Rectal smooth muscle tissue (tissue), 1 donor: ENCODE measurements around the gene LCN15.
"Not testable (repeated sequence)": the region's sequence is repeated elsewhere in the genome, so short reads cannot be mapped to it uniquely, and the experiment has no call there.

Experiments
- H3K27ac ChIP-seq: one replicate; pipeline ENCODE4 v1.7.0; 2013; ENCODE audit warnings: low read depth, low read length, inconsistent platforms
- H3K27me3 ChIP-seq: one replicate; pipeline ENCODE4 v1.7.0; 2013; ENCODE audit warnings: low read length; ENCODE audit not compliant: control insufficient read depth, insufficient read depth
- H3K36me3 ChIP-seq: one replicate; pipeline ENCODE4 v1.7.0; 2013; ENCODE audit warnings: low read length; ENCODE audit not compliant: control insufficient read depth, insufficient read depth
- H3K4me1 ChIP-seq: one replicate; pipeline ENCODE4 v1.7.0; 2013; ENCODE audit warnings: low read length; ENCODE audit not compliant: control insufficient read depth, insufficient read depth
- H3K4me3 ChIP-seq: one replicate; pipeline ENCODE4 v1.7.0; 2013; ENCODE audit warnings: low read length
- H3K9ac ChIP-seq: one replicate; pipeline ENCODE4 v1.7.0; 2013; ENCODE audit warnings: low read length

The LCN15 gene

GRCh38 chr9:136764301-136764891, at the start of gene LCN15:
LCN15 (minus strand) TSS chr9:136764518; CDS start chr9:136764488, 30 bp downstream.
- no peak within 1 kb of the TSS for H3K4me3 ChIP-seq
- no peak within 1 kb of the TSS for H3K27ac ChIP-seq
- H3K36me3 ChIP-seq: no peaks in the 10 kb centered on the region
- no peaks in the 10 kb centered on the region for H3K4me1 ChIP-seq
- no peak within 1 kb of the TSS for H3K9ac ChIP-seq
- H3K27me3 ChIP-seq: peaks cover 13% of the 10 kb centered on the region

GRCh38 chr9:136808806-136809158, 44.5 kb upstream of the LCN15 start:
- no peak overlapping the region for H3K9ac ChIP-seq
- peak overlapping the region; percentile 89 for H3K4me3 ChIP-seq
- no peak overlapping the region for H3K27ac ChIP-seq
- peaks cover 5% of the 10 kb centered on the region for H3K36me3 ChIP-seq
- peaks cover 15% of the 10 kb centered on the region for H3K4me1 ChIP-seq
- no peaks in the 10 kb centered on the region for H3K27me3 ChIP-seq

GRCh38 chr9:136808075-136808805, 43.9 kb upstream of the LCN15 start:
- H3K27ac ChIP-seq: peak overlapping the region; percentile 55
- peaks cover 15% of the 10 kb centered on the region for H3K4me1 ChIP-seq
- H3K9ac ChIP-seq: peak overlapping the region; percentile 49
- H3K4me3 ChIP-seq: peak overlapping the region; percentile 89
- H3K36me3 ChIP-seq: peaks cover 5% of the 10 kb centered on the region
- no peaks in the 10 kb centered on the region for H3K27me3 ChIP-seq

- H3K4me3 ChIP-seq: peak within 1 kb of the TSS; percentile 89
- peak within 1 kb of the TSS; percentile 61 for H3K9ac ChIP-seq
- H3K27me3 ChIP-seq: no peaks in the 10 kb centered on the region
- H3K4me1 ChIP-seq: peaks cover 15% of the 10 kb centered on the region
- peak within 1 kb of the TSS; percentile 75 for H3K27ac ChIP-seq
- H3K36me3 ChIP-seq: peaks cover 3% of the 10 kb centered on the region
Measured at GRCh38 chr9:136807281-136808074, 43.2 kb upstream of the LCN15 start, which contains the start of gene RABL6. RABL6 (plus strand) TSS chr9:136807948; CDS start chr9:136808197, 249 bp downstream.

- H3K9ac ChIP-seq: no peak overlapping the region
- H3K27ac ChIP-seq: peak overlapping the region; percentile 75
- no peaks in the 10 kb centered on the region for H3K27me3 ChIP-seq
- peaks cover 15% of the 10 kb centered on the region for H3K4me1 ChIP-seq
- peaks cover 3% of the 10 kb centered on the region for H3K36me3 ChIP-seq
- peak overlapping the region; percentile 59 for H3K4me3 ChIP-seq
Measured at GRCh38 chr9:136806631-136807201, 42.4 kb upstream of the LCN15 start.

GRCh38 chr9:136806067-136806466, 41.7 kb upstream of the LCN15 start:
- Histone ChIP-seq H3K27me3 (peaks cover under 1% of the 10 kb centered on the region), H3K9ac (no peak overlapping the region), H3K4me1 (peaks cover 15% of the 10 kb centered on the region), H3K4me3 (no peak overlapping the region), H3K27ac (no peak overlapping the region), H3K36me3 (peaks cover 3% of the 10 kb centered on the region)

GRCh38 chr9:136805207-136805740, 41.0 kb upstream of the LCN15 start:
- Histone ChIP-seq H3K4me1 (peaks cover 15% of the 10 kb centered on the region), H3K27ac (no peak overlapping the region), H3K4me3 (no peak overlapping the region), H3K9ac (no peak overlapping the region), H3K27me3 (peaks cover 5% of the 10 kb centered on the region), H3K36me3 (peaks cover 3% of the 10 kb centered on the region)

GRCh38 chr9:136804509-136805206, 40.3 kb upstream of the LCN15 start:
- no peak overlapping the region for H3K4me3 ChIP-seq
- no peak overlapping the region for H3K9ac ChIP-seq
- peaks cover 7% of the 10 kb centered on the region for H3K27me3 ChIP-seq
- peaks cover 3% of the 10 kb centered on the region for H3K36me3 ChIP-seq
- no peak overlapping the region for H3K27ac ChIP-seq
- peaks cover 15% of the 10 kb centered on the region for H3K4me1 ChIP-seq

- no peak overlapping the region for H3K27ac ChIP-seq
- H3K4me3 ChIP-seq: no peak overlapping the region
- H3K4me1 ChIP-seq: peaks cover 9% of the 10 kb centered on the region
- H3K9ac ChIP-seq: no peak overlapping the region
- H3K36me3 ChIP-seq: peaks cover 3% of the 10 kb centered on the region
- H3K27me3 ChIP-seq: peaks cover 15% of the 10 kb centered on the region
Measured at GRCh38 chr9:136803551-136804508, 39.5 kb upstream of the LCN15 start.

GRCh38 chr9:136803009-136803550, 38.8 kb upstream of the LCN15 start:
- not testable (repeated sequence) for H3K4me1 ChIP-seq, H3K9ac ChIP-seq

GRCh38 chr9:136802321-136802720, 38.0 kb upstream of the LCN15 start:
- peaks cover 21% of the 10 kb centered on the region for H3K27me3 ChIP-seq
- no peak overlapping the region for H3K27ac ChIP-seq
- peaks cover 8% of the 10 kb centered on the region for H3K4me1 ChIP-seq

More at GRCh38 chr9:136803009-136803550, 38.8 kb upstream of the LCN15 start:
- H3K27ac ChIP-seq, H3K4me3 ChIP-seq, H3K36me3 ChIP-seq: not testable (repeated sequence)
- peaks cover 20% of the 10 kb centered on the region for H3K27me3 ChIP-seq

More at GRCh38 chr9:136802321-136802720, 38.0 kb upstream of the LCN15 start:
- Histone ChIP-seq H3K36me3 (peaks cover 3% of the 10 kb centered on the region), H3K9ac (no peak overlapping the region), H3K4me3 (no peak overlapping the region)
